Thymus (tissue), 11 donors: ENCODE data around the gene PHLDB3. TPM values are rescaled to one million over a fixed set of nuclear protein-coding genes. Genes with fewer than 3 reads are reported as not detected.
A peak's percentile ranks its signal among the peaks of the same experiment; 100 is the strongest.

Experiments
- DNase-seq, 9 donors: peaks; one replicate each; pipeline ENCODE4 v3.0.0-alpha.2; 2013; ENCODE audit warnings: low spot score in 9 of 9, low read depth in 6 of 9, missing footprints in 1 of 9
- H3K27ac ChIP-seq, 2 donors: one replicate each; pipeline ENCODE4 v1.5.1; 2013; ENCODE audit warnings: control low read depth in 1 of 2, low read depth in 1 of 2, low read length in 1 of 2, mild to moderate bottlenecking in 1 of 2, moderate library complexity in 1 of 2
- H3K27me3 ChIP-seq, 2 donors: one replicate each; pipeline ENCODE4 v1.5.1; 2013; ENCODE audit warnings: low read length in 1 of 2; ENCODE audit not compliant: control insufficient read depth in 2 of 2, insufficient read depth in 1 of 2
- H3K36me3 ChIP-seq, 2 donors: one replicate each; pipeline ENCODE4 v1.5.1; 2013; ENCODE audit warnings: low read length in 1 of 2, mild to moderate bottlenecking in 1 of 2, moderate library complexity in 1 of 2; ENCODE audit not compliant: control insufficient read depth in 2 of 2, insufficient read depth in 2 of 2
- H3K4me1 ChIP-seq, 2 donors: one replicate each; pipeline ENCODE4 v1.5.1; 2013; ENCODE audit warnings: low read length in 2 of 2; ENCODE audit not compliant: control insufficient read depth in 2 of 2, insufficient read depth in 2 of 2
- H3K4me3 ChIP-seq, 2 donors: one replicate each; pipeline ENCODE4 v1.5.1; 2013; ENCODE audit warnings: low read length in 2 of 2, control low read depth in 1 of 2, mild to moderate bottlenecking in 1 of 2
- H3K9me3 ChIP-seq, 2 donors: one replicate each; pipeline ENCODE4 v1.5.1; 2013; ENCODE audit warnings: low read length in 1 of 2, mild to moderate bottlenecking in 1 of 2; ENCODE audit not compliant: control insufficient read depth in 2 of 2, insufficient read depth in 1 of 2
- WGBS: extraction: QIAGEN DNeasy Blood & Tissue Kit; methylation state at CpG from one replicate; pipeline ENCODE4 v1.1.7; 2013; 5-methylcytosine and 5-hydroxymethylcytosine counted together
- polyA plus RNA-seq: library from polyadenylated mRNA; stranded (reverse); fragments of 200-250 nt; gene quantifications from one replicate; pipeline ENCODE4 v1.2.3, GENCODE V29; 2013
- total RNA-seq: library from RNA; stranded (reverse); fragments of 120-200 nt; gene quantifications from one replicate; pipeline ENCODE4 v1.2.4, GENCODE V29; 2013
- donor health status: healthy.

The PHLDB3 gene
- total and polyA plus RNA-seq, 2 donors, result 12.0 to 37.9 TPM

DNA sequence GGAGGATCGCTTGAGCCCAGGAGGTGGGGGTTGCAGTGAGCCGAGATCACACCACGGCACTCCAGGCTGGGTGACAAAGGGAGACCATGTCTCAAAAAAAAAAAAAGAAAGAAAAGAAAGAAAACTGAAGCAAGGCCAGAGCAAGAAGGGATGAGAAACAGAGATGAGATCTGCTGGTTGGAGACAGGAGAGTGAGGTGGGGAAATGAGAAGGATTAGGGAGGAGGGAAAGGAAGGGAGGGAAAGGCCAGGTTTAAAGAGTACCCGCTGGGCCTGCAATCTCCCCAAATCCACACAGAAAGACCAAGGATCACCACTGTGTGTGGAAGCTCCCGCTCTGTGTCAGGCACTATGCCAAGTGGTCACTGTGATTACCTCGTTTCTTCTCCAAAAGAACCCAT, 22.8 kb downstream of the PHLDB3 start:
- 97% methylated on average over 6 of the region's 6 CpGs for WGBS
- Histone ChIP-seq H3K36me3 (peaks cover 5 to 8% of the 10 kb centered on the region in 2 donors), H3K27me3 (no peaks in the 10 kb centered on the region), H3K4me1 (no peaks in the 10 kb centered on the region), H3K4me3 (no peak overlapping the region), H3K27ac (no peak overlapping the region), H3K9me3 (no peaks in the 10 kb centered on the region)
- DNase-seq, result no peak

DNA sequence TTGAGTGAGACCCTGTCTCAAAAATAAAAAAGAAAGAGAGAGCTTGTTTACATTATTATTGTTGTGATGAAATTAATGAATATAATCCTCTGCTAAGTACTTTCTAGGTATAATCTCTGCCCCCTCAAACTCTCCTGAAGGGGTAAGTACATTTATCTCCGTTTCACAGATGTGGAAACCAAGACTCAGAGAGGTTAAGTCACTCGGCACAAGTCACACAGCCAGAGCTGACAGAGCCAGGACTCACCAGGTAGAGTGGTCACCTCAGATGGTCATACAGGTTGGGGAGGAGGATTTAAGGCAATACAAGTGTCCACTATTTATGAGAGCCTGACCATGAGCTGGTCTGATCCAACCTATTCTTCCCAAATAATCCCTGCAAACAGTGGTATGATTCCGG, 24.0 kb downstream of the PHLDB3 start:
- Histone ChIP-seq H3K4me1 (peaks cover 0 to 2% of the 10 kb centered on the region in 2 donors), H3K36me3 (peaks cover 5 to 8% of the 10 kb centered on the region in 2 donors), H3K9me3 (no peaks in the 10 kb centered on the region), H3K27me3 (no peaks in the 10 kb centered on the region), H3K27ac (no peak overlapping the region), H3K4me3 (no peak overlapping the region)
- DNase-seq, result no peak
- 97% methylated on average over 3 of the region's 3 CpGs for WGBS

DNA sequence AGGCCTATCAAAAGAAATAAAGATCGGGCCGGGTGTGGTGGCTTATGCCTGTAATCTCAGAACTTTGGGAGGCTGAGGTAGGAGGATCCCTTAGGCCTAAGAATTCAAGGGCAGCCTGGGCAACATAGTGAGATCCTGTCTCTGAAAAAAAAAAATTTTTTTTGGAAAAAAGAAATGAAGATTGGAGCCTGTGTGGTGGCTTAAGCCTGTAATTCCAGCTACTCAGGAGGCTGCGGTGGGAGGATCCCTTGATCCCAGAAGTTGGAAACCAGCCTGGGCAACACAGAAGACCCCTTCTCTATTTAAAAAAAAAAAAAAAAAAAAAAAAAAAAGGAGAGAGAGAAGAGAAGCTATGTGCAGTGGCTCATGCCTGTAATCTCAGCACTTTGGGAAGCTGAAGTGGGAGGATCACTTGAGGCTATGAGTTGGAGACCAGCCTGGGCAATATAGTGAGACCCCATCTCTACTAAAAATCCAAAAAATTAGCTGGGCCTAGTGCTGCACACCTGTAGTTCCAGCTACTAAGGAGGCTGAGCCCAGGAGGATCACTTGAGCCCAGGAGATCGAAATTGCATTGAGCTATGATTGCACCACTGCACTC, 24.5 kb downstream of the PHLDB3 start:
- H3K9me3 ChIP-seq, result no peaks in the 10 kb centered on the region
- H3K27me3 ChIP-seq, result no peaks in the 10 kb centered on the region
- peaks cover 5 to 8% of the 10 kb centered on the region in 2 donors for H3K36me3 ChIP-seq
- DNase-seq, result no peak
- H3K4me1 ChIP-seq, result peaks cover 0 to 7% of the 10 kb centered on the region in 2 donors
- 98% methylated on average over 4 of the region's 4 CpGs for WGBS
- no peak overlapping the region for H3K4me3 ChIP-seq
- H3K27ac ChIP-seq, result no peak overlapping the region

DNA sequence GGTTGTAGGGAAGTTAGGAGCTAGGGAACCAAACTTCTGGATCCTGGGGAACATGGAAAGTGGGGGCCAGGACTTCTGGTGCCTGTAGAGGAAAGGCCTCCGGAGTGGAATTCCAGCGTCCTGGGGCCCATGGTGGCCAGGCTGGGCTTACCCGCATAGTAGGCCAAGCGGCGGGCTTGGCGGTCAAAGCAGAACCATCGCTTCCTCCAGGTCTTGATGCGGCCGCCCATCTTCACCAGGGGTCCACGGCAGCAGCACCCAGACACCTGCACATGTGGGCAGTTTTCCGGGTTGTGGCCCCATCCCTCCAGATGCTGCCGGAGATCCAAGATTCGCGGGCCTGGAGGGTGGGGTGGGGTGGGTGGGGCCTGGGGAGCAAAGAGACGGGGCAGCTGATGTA, 25.3 kb downstream of the PHLDB3 start:
- H3K9me3 ChIP-seq, result no peaks in the 10 kb centered on the region
- H3K4me3 ChIP-seq, result no peak overlapping the region
- peaks cover 0 to 12% of the 10 kb centered on the region in 2 donors for H3K4me1 ChIP-seq
- 98% methylated on average over 15 of the region's 15 CpGs for WGBS
- H3K27ac ChIP-seq, result no peak overlapping the region
- DNase-seq, result no peak
- peaks cover 5 to 8% of the 10 kb centered on the region in 2 donors for H3K36me3 ChIP-seq
- no peaks in the 10 kb centered on the region for H3K27me3 ChIP-seq

DNA sequence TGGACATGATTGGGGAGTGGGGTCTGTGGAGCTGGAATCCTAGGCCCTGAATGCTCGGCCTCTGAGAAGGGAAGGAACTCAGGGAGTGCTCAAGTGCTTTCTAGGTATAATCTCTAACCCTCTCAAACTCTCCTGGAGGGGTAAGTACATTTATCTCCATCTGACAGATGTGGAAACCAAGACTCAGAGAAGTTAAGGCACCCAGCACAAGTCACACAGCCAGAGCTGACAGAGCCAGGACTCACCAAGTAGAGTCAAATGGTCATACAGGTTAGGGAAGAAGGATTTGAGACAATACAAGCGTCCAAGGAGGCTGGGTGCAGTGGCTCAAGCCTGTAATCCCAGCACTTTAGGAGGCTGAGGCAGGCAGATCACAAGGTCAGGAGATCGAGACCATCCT, 26.2 kb downstream of the PHLDB3 start:
- Histone ChIP-seq H3K9me3 (no peaks in the 10 kb centered on the region), H3K27ac (no peak overlapping the region), H3K27me3 (no peaks in the 10 kb centered on the region), H3K4me3 (no peak overlapping the region), H3K4me1 (peaks cover 0 to 12% of the 10 kb centered on the region in 2 donors), H3K36me3 (peaks cover 5 to 8% of the 10 kb centered on the region in 2 donors)
- no peak for DNase-seq
- 100% methylated on average over 3 of the region's 3 CpGs for WGBS

DNA sequence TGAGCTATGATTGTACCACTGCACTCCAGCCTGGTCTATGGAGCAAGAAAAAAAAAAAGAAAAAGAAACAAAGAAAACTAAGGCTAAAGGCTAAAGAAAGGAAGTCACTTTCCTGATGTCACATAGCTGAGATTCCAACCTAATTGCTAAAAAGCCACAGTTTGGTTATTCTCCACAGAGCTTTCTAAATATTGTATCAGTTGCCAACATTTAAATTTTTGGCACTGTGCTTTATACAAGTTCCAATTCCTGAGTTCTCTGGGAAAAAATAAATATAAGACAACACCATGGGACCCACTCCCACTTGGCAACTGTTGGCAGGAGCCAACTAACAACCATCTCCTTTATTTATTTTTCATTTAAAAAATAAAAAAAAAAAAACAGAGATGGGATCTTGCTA, 27.9 kb downstream of the PHLDB3 start:
- H3K27me3 ChIP-seq, result no peaks in the 10 kb centered on the region
- peaks cover 5 to 8% of the 10 kb centered on the region in 2 donors for H3K36me3 ChIP-seq
- H3K4me1 ChIP-seq, result peaks cover 0 to 12% of the 10 kb centered on the region in 2 donors
- no peaks in the 10 kb centered on the region for H3K9me3 ChIP-seq
- DNase-seq, result no peak
- H3K27ac ChIP-seq, result no peak overlapping the region
- no peak overlapping the region for H3K4me3 ChIP-seq

DNA sequence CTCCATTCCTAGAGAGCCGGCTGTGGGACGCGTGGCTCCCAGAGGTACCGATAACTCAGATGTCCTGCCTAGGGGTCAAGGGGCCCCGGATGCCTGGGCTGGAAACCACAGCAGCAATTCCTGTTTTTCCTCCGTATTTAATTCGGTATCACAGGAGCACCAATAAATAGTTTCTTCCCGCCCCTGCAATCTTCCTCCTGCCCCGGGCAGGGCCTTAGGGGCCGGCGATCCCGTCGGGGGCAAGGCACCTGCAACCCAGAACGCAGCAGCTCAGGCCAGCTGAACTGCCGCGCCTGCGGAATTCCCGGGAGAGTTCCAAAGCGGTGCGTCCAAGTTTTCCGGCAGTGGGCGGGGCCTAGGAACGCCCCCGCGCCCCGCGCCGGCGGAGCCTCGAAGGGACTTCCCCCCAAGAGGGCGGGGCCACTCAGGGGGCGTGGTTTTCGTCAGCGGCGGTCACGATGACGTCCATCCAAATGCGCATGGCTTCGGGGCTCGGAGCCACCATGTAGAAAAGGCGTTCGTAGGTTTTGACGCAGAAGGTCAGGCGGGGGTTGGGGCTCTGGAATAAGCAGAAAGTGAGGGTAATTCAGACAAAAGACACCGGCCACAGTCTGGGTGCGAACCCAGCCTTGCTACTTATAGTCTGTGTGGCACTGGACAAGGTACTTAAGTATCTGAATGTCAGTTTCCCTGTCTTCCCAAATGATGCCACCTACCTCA, 29.4 kb downstream of the PHLDB3 start:
- DNase-seq, result peak; percentile 57 to 94 (median 84)
- H3K4me1 ChIP-seq, result peaks cover 0 to 19% of the 10 kb centered on the region in 2 donors
- H3K9me3 ChIP-seq, result no peaks in the 10 kb centered on the region
- peak overlapping the region; percentile 45 to 48 for H3K4me3 ChIP-seq
- H3K27ac ChIP-seq, result peak overlapping the region; percentile 63 to 64
- WGBS, result 14% methylated on average over 46 of the region's 46 CpGs
- peaks cover 5% of the 10 kb centered on the region in 2 donors for H3K36me3 ChIP-seq
- no peaks in the 10 kb centered on the region for H3K27me3 ChIP-seq

DNA sequence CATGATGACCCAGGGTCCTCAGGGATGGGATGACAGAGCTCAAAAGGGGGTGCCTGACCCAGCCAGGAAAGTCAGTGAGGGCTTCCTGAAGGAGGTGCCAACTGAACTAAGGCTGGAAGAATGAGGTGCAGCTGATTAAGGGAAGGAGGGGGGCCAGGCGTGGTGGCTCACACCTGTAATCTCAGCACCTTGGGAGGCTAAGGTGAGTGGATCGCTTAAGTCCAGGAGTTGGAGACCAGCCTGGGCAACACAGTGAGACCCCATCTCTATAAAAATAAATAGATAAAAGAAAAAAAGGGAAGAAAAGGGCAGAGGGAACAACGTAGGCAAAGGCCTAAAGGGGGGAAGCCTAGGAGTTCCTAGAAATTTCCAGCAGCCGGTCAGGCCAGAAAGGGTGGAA, 30.1 kb downstream of the PHLDB3 start:
- WGBS, result 96% methylated on average over 4 of the region's 4 CpGs
- H3K27me3 ChIP-seq, result no peaks in the 10 kb centered on the region
- H3K27ac ChIP-seq, result peak overlapping the region in 1 of 2 donors; percentile 63
- DNase-seq, result no peak
- peaks cover 5% of the 10 kb centered on the region in 2 donors for H3K36me3 ChIP-seq
- peaks cover 2 to 25% of the 10 kb centered on the region in 2 donors for H3K4me1 ChIP-seq
- H3K4me3 ChIP-seq, result no peak overlapping the region
- no peaks in the 10 kb centered on the region for H3K9me3 ChIP-seq

DNA sequence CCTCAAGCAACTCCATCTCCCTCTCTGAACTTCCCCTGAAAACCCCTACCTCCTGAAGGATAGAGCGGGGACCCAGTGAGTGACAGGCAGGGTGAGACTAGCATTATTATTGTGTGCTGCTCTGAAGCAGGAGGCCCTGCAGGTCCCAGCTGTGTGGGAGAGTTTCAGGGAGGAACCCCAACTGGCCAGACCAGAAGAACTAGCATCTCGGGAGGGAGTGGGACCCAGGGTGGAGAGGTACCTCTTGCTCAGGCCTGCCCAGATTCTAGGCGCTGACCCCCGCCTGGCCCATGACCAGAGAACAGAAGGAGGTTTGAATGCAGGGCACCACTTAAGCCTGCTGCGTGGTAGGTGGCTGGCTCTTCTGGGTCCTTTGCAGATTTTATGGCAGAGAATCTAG, 33.5 kb downstream of the PHLDB3 start:
- peaks cover 16 to 41% of the 10 kb centered on the region in 2 donors for H3K4me1 ChIP-seq
- 87% methylated on average over 5 of the region's 5 CpGs for WGBS
- H3K36me3 ChIP-seq, result no peaks in the 10 kb centered on the region
- H3K27ac ChIP-seq, result no peak overlapping the region
- peaks cover 0 to under 1% of the 10 kb centered on the region in 2 donors for H3K27me3 ChIP-seq
- H3K4me3 ChIP-seq, result no peak overlapping the region
- DNase-seq, result no peak
- no peaks in the 10 kb centered on the region for H3K9me3 ChIP-seq
